Prostate gland (tissue), 2 donors: Measurements from ENCODE around the gene APOL4. TPM values are rescaled to one million over a fixed set of nuclear protein-coding genes. Genes with fewer than 3 reads are reported as not detected.
A peak's percentile ranks its signal among the peaks of the same experiment; 100 is the strongest.

Source experiments
- DNase-seq: peaks from one replicate; pipeline ENCODE4 v3.0.0-alpha.2; 2019; ENCODE audit warnings: low spot score
- H3K27ac ChIP-seq, 2 donors: fragments of 200-600 bp; sonication (generic); 2 replicates each; pipeline ENCODE4 v1.5.1; 2017 to 2019
- H3K27me3 ChIP-seq: fragments of 200-600 bp; sonication (generic); replicated peaks from 2 replicates; pipeline ENCODE4 v1.5.1; 2019; ENCODE audit not compliant: insufficient read depth
- H3K36me3 ChIP-seq, 2 donors: fragments of 200-600 bp; sonication (generic); 1 replicate in 1 of 2; 2 replicates in 1 of 2; pipeline versions ENCODE4 v1.5.1 to v1.8.1; 2017 to 2019
- H3K4me1 ChIP-seq: fragments of 200-600 bp; sonication (generic); replicated peaks from 2 replicates; pipeline ENCODE4 v1.5.1; 2019
- H3K4me3 ChIP-seq, 2 donors: fragments of 200-600 bp; sonication (generic); 2 replicates each; pipeline ENCODE4 v1.5.1; 2017 to 2019
- H3K9me3 ChIP-seq: fragments of 200-600 bp; sonication (generic); 2 replicates; pipeline ENCODE4 v1.5.1; 2017
- POLR2A ChIP-seq: fragments of 450-650 bp; IDR thresholded peaks from one replicate; pipeline ENCODE4 v1.6.1; 2016; ENCODE audit warnings: antibody characterized with exemption, mild to moderate bottlenecking
- POLR2AphosphoS5 ChIP-seq: sonication (generic); formaldehyde crosslinking; IDR thresholded peaks from one replicate; pipeline ENCODE4 v1.6.1; 2017; ENCODE audit warnings: antibody characterized with exemption
- WGBS: methylation state at CpG from one replicate; pipeline ENCODE4 v1.1.5; 2018; 5-methylcytosine and 5-hydroxymethylcytosine counted together
- intact Hi-C: fragments of 100-400 bp; cut with DNase I; formaldehyde crosslinking; loops from one replicate; pipeline ENCODE4 v1.14.2; 2022
- total RNA-seq, 2 donors: library from RNA; depleted of rRNA; stranded (reverse); fragments of >200 nt; gene quantifications; one replicate each; pipeline ENCODE4 v1.1.0, GENCODE V29; 2016
- TF ChIP-seq, protein P1 (sequence below), 4 experiments: fragments of 200-600 bp in 2 of 4; fragments of 450-650 bp in 2 of 4; sonication (generic) in 2 of 4; IDR thresholded peaks; 1 replicate in 3 of 4; 2 replicates in 1 of 4; pipeline ENCODE4 v1.5.1; 2016 to 2019; ENCODE audit warnings: antibody characterized with exemption in 4 of 4, mild to moderate bottlenecking in 2 of 4, moderate library complexity in 2 of 4

The APOL4 gene
- total RNA-seq, 2 donors from 2014 or later: 13.6 to 25.5 TPM

DNA sequence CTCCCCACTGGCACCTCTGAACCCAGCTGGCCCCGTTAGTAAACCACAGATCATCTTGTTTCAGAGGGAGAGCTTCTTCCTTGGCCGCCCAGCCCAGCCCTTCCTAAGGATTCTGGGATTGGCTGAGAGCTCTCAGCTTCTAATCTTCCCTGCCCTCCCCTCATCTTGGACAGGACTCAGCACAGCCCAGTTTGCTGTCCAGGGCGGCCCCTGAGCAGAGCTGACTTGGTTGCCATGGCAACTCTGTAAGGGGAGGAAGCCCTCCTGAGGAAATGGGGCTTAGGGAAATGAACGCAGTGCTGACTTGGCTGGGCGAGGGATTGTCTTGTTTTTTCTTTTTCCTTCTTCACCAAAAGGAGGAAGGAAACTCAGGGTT lies 4.6 kb downstream of the APOL4 start:
- H3K36me3 ChIP-seq: no peaks in the 10 kb centered on the region
- no peaks in the 10 kb centered on the region for H3K27me3 ChIP-seq
- no peak for DNase-seq
- TF ChIP-seq POLR2AphosphoS5 (no peak), POLR2A (no peak)
- TF ChIP-seq, protein P1, sequence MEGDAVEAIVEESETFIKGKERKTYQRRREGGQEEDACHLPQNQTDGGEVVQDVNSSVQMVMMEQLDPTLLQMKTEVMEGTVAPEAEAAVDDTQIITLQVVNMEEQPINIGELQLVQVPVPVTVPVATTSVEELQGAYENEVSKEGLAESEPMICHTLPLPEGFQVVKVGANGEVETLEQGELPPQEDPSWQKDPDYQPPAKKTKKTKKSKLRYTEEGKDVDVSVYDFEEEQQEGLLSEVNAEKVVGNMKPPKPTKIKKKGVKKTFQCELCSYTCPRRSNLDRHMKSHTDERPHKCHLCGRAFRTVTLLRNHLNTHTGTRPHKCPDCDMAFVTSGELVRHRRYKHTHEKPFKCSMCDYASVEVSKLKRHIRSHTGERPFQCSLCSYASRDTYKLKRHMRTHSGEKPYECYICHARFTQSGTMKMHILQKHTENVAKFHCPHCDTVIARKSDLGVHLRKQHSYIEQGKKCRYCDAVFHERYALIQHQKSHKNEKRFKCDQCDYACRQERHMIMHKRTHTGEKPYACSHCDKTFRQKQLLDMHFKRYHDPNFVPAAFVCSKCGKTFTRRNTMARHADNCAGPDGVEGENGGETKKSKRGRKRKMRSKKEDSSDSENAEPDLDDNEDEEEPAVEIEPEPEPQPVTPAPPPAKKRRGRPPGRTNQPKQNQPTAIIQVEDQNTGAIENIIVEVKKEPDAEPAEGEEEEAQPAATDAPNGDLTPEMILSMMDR (IDR thresholded peaks at IDR 0.05): no peak
- intact Hi-C loops: loop anchor here (5.0 kb wide), 1 partner anchor 80 kb away; no protein-coding TSS in a partner anchor
- peak overlapping the region; percentile 67 to 69 for H3K27ac ChIP-seq
- H3K9me3 ChIP-seq: no peaks in the 10 kb centered on the region
- no peak overlapping the region for H3K4me3 ChIP-seq
- peaks cover 6% of the 10 kb centered on the region for H3K4me1 ChIP-seq
- 20% methylated on average over 5 of the region's 5 CpGs for WGBS

DNA sequence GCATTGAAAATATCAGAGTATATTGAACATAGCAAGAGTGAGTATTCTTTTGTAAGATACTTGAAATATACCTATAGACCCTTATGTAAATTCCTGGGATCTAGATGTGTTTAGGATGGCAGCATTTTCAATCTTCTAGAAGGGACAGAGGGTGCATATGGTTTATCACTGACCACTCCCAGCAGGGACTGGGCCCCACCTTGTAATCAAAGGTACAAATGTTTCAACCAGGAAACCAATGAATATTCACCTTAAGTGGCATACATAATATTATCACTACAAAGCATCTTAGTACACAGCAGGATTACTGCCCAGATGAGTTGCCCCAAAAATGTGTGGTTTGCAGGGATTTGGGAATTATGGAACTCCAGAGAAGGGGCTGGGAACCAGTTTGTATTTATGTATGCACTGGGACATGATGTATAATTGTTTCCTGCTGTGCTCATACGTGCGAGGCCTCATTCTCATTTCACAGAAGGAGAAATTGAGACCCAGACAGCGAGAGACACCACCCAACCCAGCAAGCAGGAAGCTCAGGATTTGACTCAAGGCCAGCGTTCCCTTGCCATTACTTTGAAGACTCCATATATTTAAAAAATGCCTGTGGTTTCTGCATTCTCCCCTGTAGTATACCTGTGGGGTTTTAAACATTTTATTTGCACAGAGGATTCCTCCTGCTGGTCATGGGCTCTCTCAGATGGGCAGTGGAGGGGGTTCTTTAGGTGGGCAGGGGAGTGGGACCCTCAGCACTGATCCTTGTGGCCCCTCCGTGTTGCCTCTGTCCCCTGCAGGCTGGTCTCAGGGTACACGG lies 5.2 kb downstream of the APOL4 start:
- H3K36me3 ChIP-seq: no peaks in the 10 kb centered on the region
- intact Hi-C loops: loop anchor here (5.0 kb wide), 1 partner anchor 81 kb away; no protein-coding TSS in a partner anchor
- no peak for DNase-seq
- H3K9me3 ChIP-seq: no peaks in the 10 kb centered on the region
- peaks cover under 1% of the 10 kb centered on the region for H3K4me1 ChIP-seq
- TF ChIP-seq, protein P1 (IDR thresholded peaks at IDR 0.05): no peak
- TF ChIP-seq POLR2A: no peak
- WGBS: 37% methylated on average over 6 of the region's 6 CpGs
- H3K27me3 ChIP-seq: no peaks in the 10 kb centered on the region
- H3K27ac ChIP-seq: peak overlapping the region; percentile 67 to 69
- no peak overlapping the region for H3K4me3 ChIP-seq

DNA sequence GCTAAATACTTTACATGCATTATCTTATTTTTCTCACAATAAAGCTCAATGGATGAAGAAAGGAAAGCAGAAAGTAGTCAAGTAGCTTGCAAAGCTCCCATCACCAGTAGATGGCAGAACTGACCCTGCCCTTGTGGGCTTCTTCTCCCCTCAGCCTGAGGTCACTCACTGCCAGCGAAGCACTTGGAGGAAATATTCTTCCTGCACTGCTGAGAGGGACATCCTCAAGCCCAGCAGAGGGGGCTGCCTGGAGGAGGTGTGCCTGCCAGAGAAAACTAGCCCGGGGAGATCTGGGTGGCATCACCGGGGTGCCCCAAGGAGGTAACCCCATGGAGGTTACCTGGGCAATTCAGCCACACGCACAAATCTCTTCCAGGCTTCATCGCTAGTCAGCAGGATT lies 6.6 kb downstream of the APOL4 start:
- H3K9me3 ChIP-seq: no peaks in the 10 kb centered on the region
- no peak overlapping the region for H3K4me3 ChIP-seq
- H3K4me1 ChIP-seq: no peaks in the 10 kb centered on the region
- DNase-seq: peak; percentile 49
- H3K27ac ChIP-seq: no peak overlapping the region
- WGBS: 56% methylated on average over 5 of the region's 5 CpGs
- H3K36me3 ChIP-seq: no peaks in the 10 kb centered on the region
- TF ChIP-seq POLR2A: no peak
- TF ChIP-seq, protein P1 (IDR thresholded peaks at IDR 0.05): peak; percentile 46 to 84 (median 82)
- TF ChIP-seq POLR2AphosphoS5: peak; percentile 58
- no peaks in the 10 kb centered on the region for H3K27me3 ChIP-seq
- intact Hi-C loops: loop anchor here (5.0 kb wide), 1 partner anchor 82 kb away; no protein-coding TSS in a partner anchor

DNA sequence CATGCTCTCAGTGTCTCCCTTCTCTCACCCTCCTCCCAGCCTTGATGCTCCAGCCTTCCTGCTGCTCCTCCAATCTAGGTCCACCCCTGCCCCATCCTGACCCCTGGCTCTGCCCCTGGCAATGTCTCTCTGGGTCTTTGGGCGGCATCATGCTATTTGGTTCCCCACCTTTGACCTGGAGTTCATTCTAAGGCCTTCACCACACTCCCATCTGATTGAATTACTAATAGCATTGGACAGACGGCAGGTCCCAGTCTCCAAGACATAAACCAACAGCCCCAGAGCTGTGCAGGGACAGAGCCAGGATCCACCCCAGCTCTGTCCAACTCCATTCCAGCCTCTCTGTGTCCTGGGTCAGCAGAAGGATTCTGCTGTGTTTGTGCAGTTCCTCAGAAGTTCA lies 7.2 kb downstream of the APOL4 start:
- Histone ChIP-seq H3K4me1 (no peaks in the 10 kb centered on the region), H3K4me3 (no peak overlapping the region), H3K27ac (no peak overlapping the region), H3K27me3 (no peaks in the 10 kb centered on the region), H3K9me3 (no peaks in the 10 kb centered on the region), H3K36me3 (no peaks in the 10 kb centered on the region)
- DNase-seq: no peak
- intact Hi-C loops: no loop called here
- WGBS: 86% methylated on average over 2 of the region's 2 CpGs
- TF ChIP-seq POLR2A: no peak
- no peak for TF ChIP-seq POLR2AphosphoS5
- TF ChIP-seq, protein P1 (IDR thresholded peaks at IDR 0.05): no peak

DNA sequence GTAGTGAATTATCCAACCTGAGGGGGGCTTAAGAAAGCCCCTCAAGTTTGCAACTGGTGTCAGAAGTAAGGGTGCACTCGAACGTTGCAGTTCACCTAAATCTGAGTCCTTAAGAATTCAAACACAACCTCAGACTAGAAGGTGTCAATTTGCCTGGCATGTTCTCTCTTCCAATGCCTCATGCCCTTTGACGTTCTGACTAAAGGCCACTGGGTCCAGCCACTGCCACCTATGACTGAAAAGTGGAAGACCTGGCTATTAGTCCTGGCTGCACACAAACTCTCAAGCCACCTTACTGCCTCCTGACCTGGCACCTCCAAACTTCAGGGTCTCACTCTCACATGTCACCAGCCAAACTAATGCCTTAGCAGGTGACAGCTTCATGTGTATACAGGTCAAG lies 8.0 kb downstream of the APOL4 start:
- H3K9me3 ChIP-seq: no peaks in the 10 kb centered on the region
- no peaks in the 10 kb centered on the region for H3K36me3 ChIP-seq
- H3K4me1 ChIP-seq: no peaks in the 10 kb centered on the region
- WGBS: 61% methylated on average over 3 of the region's 3 CpGs
- no peak for TF ChIP-seq POLR2AphosphoS5
- TF ChIP-seq, protein P1 (IDR thresholded peaks at IDR 0.05): no peak
- no peak for TF ChIP-seq POLR2A
- intact Hi-C loops: no loop called here
- H3K27ac ChIP-seq: no peak overlapping the region
- DNase-seq: no peak
- no peaks in the 10 kb centered on the region for H3K27me3 ChIP-seq
- H3K4me3 ChIP-seq: no peak overlapping the region
